Thyroid gland (tissue), 4 donors: ENCODE data around the gene ZFAND3.

Experiments used
- CTCF ChIP-seq, 6 experiments: fragments of 200-600 bp in 3 of 6; fragments of 450-650 bp in 3 of 6; sonication (generic) in 3 of 6; IDR thresholded peaks; one replicate each; pipeline ENCODE4 v1.5.1; 2016 to 2019; ENCODE audit warnings: antibody characterized with exemption in 6 of 6, mild to moderate bottlenecking in 2 of 6, inconsistent platforms in 1 of 6, moderate library complexity in 1 of 6
- POLR2A ChIP-seq, 2 donors: fragments of 450-650 bp; IDR thresholded peaks; one replicate each; pipeline ENCODE4 v1.6.1; 2017; ENCODE audit warnings: antibody characterized with exemption in 2 of 2, mild to moderate bottlenecking in 2 of 2, moderate library complexity in 1 of 2

GRCh38 chr6:37988127-37988526, 168.6 kb downstream of the ZFAND3 start:
- TF ChIP-seq CTCF (IDR thresholded peaks at IDR 0.05) (no peak), POLR2A (IDR thresholded peaks at IDR 0.05) (no peak)
